Activated T-helper 1 cell treated with anti-CD3 and anti-CD28 coated beads, Interleukin-12 subunit alpha, Interleukin-12 subunit beta, Interleukin-2, Interleukin-4 antibody, amounts not matched to agents 30 ng/mL and 10 ng/mL and 1 ng/mL, durations not matched to agents 14 hours and 24 hours and 36 hours (primary cell): ENCODE measurements around the gene R3HDM2. TPM values are rescaled to one million over a fixed set of nuclear protein-coding genes. Genes with fewer than 3 reads are reported as not detected.
A peak's percentile ranks its signal among the peaks of the same experiment; 100 is the strongest.

Source experiments
- DNase-seq: peaks from one replicate; pipeline ENCODE4 v3.0.0; 2021; ENCODE audit warnings: low spot score
- H3K27ac Mint-ChIP-seq: one replicate; pipeline ENCODE4 v1.8.0; 2021; ENCODE audit warnings: mild to moderate bottlenecking, mixed read lengths
- H3K27me3 Mint-ChIP-seq: one replicate; pipeline ENCODE4 v1.8.0; 2022; ENCODE audit warnings: mild to moderate bottlenecking, moderate library complexity, mixed read lengths; ENCODE audit not compliant: insufficient read depth
- H3K36me3 Mint-ChIP-seq: one replicate; pipeline ENCODE4 v1.8.0; 2021; ENCODE audit warnings: low read depth, mixed read lengths
- H3K4me1 Mint-ChIP-seq: one replicate; pipeline ENCODE4 v1.8.0; 2021; ENCODE audit warnings: low read depth, mixed read lengths
- H3K4me3 Mint-ChIP-seq: one replicate; pipeline ENCODE4 v1.8.0; 2021; ENCODE audit warnings: mild to moderate bottlenecking, moderate library complexity, mixed read lengths
- H3K9me3 Mint-ChIP-seq: one replicate; pipeline ENCODE4 v1.8.0; 2021; ENCODE audit warnings: mixed read lengths
- intact Hi-C: fragments of 100-400 bp; cut with micrococcal nuclease; formaldehyde crosslinking; loops from one replicate; pipeline ENCODE4 v1.15.1; 2024
- total RNA-seq: library from RNA; stranded (reverse); gene quantifications from 2 replicates; pipeline ENCODE4 v1.2.3, GENCODE V29; 2022

R3HDM2 gene
- total RNA-seq, 1 donor from 2014 or later, result 44.6 TPM

DNA sequence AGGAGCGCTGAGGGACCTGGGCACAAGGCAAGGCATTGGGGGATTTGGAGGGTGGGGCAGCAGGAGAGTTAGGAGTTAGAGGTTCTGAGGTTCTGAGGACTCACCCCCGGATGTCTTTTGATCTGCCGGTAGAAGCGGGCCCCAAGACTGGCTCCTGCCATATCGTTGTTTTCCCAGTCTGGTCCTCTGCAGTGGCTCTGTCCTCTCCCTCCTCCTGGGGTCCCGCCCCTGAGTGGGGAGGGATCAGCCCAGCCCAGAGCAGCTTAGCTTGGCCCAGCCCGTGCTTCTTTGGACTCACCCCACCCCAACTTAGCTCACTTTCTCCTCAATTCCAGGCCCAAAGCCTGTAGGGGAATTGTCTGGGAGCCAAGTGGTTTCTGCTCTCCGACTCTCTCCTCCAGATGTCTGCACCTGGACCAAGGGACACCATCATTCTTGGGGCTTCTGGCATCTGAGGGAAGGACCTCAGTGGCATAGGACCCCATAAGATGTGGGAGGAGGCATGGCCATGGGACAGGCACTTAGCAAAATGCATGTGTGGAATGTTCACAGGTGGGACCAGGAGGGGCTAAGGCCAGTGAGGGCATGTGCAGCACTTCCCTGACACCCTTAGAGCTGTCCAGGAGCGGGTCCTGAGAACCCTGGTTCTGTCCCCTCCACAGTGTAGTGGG is 193.8 kb downstream of the R3HDM2 start:
- Mint-ChIP-seq H3K27ac (no peak overlapping the region), H3K4me1 (peaks cover 60% of the 10 kb centered on the region), H3K4me3 (peak overlapping the region; percentile 82), H3K36me3 (peaks cover 28% of the 10 kb centered on the region), H3K27me3 (peaks cover 39% of the 10 kb centered on the region), H3K9me3 (no peaks in the 10 kb centered on the region)
- DNase-seq, result no peak
- intact Hi-C loops, result no loop called here

DNA sequence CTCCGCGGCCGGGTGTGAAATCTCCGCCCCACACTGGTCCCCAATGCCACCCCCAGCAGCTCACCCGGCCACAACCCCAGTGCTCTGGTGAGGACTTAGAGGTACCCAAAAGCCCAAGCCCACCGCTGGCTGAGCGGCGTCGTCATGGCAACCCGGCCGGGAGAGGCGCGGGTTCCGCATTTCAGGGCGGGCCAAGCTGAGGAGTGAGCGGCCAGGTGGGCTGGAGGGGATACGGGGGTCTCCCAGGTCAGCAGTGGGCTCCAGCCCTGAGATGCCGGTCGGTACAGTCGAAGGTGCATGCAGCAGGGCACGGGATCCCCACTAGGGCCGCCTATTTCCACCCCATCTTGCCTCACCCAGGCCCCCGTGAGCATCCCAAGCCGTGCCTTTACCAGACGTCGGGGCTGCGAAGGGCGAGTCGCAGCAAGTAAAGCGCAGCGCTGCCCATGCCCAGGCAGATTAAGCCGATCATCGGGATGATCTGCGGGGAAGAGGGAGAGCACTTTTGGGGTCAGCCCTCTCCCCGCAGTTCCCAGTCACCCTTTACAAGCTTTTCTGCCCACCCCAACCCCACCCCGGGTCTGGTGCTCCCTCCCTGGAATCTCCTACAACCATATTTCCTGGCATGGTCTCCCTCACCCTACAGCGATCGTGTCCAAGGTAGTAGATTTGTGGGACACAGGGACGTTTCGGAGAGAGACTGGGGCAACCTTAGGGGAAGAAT is 194.5 kb downstream of the R3HDM2 start:
- H3K27ac Mint-ChIP-seq, result no peak overlapping the region
- intact Hi-C loops, result no loop called here
- peaks cover 33% of the 10 kb centered on the region for H3K36me3 Mint-ChIP-seq
- no peaks in the 10 kb centered on the region for H3K9me3 Mint-ChIP-seq
- H3K27me3 Mint-ChIP-seq, result peaks cover 32% of the 10 kb centered on the region
- no peak for DNase-seq
- peaks cover 58% of the 10 kb centered on the region for H3K4me1 Mint-ChIP-seq
- no peak overlapping the region for H3K4me3 Mint-ChIP-seq

DNA sequence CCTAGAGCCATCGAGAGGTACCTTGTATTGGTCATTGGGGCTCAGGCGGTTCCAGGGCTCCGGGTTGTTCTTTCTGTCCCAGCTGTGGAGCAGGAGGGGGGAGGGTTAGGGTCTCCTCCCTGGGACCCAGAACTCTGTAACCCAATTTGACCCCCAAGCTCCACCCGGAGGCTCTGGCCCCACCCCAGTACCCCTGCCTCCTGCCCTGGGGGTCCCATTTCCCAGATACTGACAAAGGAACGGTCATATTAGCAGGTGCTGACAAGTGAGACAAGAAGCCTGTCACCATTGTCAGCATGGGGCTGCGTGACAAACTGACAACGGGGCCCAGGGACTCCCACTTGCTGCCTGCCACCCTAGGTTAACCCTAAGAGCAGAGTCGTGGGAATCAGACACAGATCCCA is 195.1 kb downstream of the R3HDM2 start:
- Mint-ChIP-seq H3K9me3 (no peaks in the 10 kb centered on the region), H3K4me3 (no peak overlapping the region), H3K27ac (no peak overlapping the region), H3K36me3 (peaks cover 33% of the 10 kb centered on the region), H3K4me1 (peaks cover 55% of the 10 kb centered on the region), H3K27me3 (peaks cover 26% of the 10 kb centered on the region)
- DNase-seq, result no peak
- intact Hi-C loops, result no loop called here

DNA sequence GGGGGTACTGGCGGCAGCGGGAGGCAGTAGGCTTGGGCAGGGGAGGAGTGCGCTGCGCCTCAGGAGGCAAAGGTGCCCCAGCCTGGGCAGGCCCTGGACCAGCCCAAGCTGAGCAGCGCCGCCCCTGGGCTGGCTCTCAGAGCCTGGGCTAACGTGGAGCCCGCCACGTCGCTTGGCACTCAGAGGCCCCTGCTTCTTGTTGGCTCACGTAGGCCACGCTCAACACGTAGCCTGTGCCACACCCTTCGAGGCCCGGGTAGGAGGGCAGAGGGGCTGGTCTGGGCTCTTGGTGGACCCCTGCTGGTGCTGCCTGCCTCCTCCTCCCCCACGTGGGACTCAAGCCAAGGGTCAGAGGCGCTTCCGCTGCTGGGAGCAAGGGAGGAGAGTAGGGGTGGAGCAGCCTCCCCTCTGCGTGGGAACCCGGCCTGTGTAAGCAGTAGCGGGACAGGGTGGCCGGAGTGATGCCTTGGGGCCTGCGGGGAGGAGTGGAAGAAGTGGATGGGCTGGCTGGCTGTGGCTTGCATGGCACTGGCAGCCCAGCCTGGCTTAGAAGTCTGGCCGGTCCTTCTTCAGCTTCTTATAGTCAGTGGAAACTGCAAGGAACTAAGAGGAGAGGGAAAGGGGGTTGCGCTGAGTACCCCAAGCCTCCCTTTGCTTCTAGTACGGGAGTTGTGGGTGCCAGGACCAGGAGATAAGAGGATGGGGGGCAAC is 195.7 kb downstream of the R3HDM2 start:
- no peak overlapping the region for H3K27ac Mint-ChIP-seq
- H3K4me1 Mint-ChIP-seq, result peaks cover 55% of the 10 kb centered on the region
- H3K36me3 Mint-ChIP-seq, result peaks cover 38% of the 10 kb centered on the region
- H3K4me3 Mint-ChIP-seq, result no peak overlapping the region
- DNase-seq, result no peak
- H3K9me3 Mint-ChIP-seq, result no peaks in the 10 kb centered on the region
- H3K27me3 Mint-ChIP-seq, result peaks cover 21% of the 10 kb centered on the region
- intact Hi-C loops, result no loop called here

DNA sequence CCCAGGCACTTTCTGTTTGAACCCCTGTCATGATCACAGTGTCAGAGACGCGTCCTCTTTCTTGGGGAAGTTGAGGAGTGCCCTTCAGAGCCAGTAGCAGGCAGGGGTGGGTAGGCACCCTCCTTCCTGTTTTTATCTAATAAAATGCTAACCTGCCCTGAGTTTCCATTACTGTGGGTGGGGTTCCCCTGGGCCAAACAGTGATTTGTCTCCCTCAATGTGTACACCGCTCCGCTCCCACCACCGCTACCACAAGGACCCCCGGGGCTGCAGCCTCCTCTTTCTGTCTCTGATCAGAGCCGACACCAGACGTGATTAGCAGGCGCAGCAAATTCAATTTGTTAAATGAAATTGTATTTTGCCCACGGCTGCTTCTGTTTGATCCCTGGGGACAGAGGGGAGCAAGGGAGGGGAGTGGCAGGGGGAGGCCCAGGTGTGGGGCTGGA is 196.2 kb downstream of the R3HDM2 start:
- no peak for DNase-seq
- Mint-ChIP-seq H3K27ac (no peak overlapping the region), H3K4me3 (no peak overlapping the region), H3K27me3 (peaks cover 21% of the 10 kb centered on the region), H3K9me3 (no peaks in the 10 kb centered on the region), H3K36me3 (peaks cover 39% of the 10 kb centered on the region), H3K4me1 (peaks cover 55% of the 10 kb centered on the region)
- intact Hi-C loops, result no loop called here

DNA sequence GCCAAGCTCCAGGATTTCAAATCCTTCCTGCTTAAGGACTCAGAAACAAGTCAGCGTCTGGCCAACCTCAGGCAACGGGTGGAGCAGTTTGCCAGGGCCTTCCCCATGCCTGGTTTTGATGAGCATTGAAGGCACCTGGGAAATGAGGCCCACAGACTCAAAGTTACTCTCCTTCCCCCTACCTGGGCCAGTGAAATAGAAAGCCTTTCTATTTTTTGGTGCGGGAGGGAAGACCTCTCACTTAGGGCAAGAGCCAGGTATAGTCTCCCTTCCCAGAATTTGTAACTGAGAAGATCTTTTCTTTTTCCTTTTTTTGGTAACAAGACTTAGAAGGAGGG is 196.6 kb downstream of the R3HDM2 start:
- H3K36me3 Mint-ChIP-seq, result peaks cover 39% of the 10 kb centered on the region
- H3K9me3 Mint-ChIP-seq, result no peaks in the 10 kb centered on the region
- DNase-seq, result no peak
- H3K27ac Mint-ChIP-seq, result no peak overlapping the region
- intact Hi-C loops, result no loop called here
- H3K27me3 Mint-ChIP-seq, result peaks cover 21% of the 10 kb centered on the region
- no peak overlapping the region for H3K4me3 Mint-ChIP-seq
- H3K4me1 Mint-ChIP-seq, result peaks cover 55% of the 10 kb centered on the region

DNA sequence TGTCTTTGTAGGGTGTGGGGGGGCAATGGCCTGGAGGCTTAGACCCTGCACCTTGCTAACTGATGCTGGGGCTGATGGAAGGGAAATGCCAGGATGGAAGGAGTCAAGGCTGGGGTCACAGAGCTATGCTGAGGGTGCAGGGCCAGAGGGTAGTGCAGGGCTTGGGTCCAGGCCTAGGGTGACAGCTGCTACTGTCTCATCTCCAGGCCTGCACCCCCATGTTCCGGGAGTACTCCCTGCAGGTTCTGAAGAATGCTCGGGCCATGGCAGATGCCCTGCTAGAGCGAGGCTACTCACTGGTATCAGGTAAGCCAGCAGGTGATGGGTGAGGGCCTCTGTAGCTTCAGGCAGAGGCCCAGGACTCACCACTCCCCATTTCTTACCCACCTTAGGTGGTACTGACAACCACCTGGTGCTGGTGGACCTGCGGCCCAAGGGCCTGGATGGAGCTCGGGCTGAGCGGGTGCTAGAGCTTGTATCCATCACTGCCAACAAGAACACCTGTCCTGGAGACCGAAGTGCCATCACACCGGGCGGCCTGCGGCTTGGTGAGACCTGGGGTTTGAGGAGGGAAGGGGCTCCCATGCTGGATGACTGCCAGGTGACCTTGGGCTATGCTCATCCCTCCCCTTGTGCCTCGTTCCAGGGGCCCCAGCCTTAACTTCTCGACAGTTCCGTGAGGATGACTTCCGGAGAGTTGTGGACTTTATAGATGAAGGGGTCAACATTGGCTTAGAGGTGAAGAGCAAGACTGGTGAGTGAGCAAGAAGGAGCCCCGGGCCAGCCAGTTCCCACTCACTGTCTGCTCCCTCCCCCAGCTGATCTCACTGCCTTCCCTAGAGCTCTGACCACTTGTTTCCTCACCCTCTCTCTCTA is 197.2 kb downstream of the R3HDM2 start:
- H3K36me3 Mint-ChIP-seq, result peaks cover 39% of the 10 kb centered on the region
- peaks cover 17% of the 10 kb centered on the region for H3K27me3 Mint-ChIP-seq
- intact Hi-C loops, result no loop called here
- H3K4me1 Mint-ChIP-seq, result peaks cover 56% of the 10 kb centered on the region
- DNase-seq, result no peak
- H3K4me3 Mint-ChIP-seq, result no peak overlapping the region
- no peak overlapping the region for H3K27ac Mint-ChIP-seq
- H3K9me3 Mint-ChIP-seq, result no peaks in the 10 kb centered on the region

DNA sequence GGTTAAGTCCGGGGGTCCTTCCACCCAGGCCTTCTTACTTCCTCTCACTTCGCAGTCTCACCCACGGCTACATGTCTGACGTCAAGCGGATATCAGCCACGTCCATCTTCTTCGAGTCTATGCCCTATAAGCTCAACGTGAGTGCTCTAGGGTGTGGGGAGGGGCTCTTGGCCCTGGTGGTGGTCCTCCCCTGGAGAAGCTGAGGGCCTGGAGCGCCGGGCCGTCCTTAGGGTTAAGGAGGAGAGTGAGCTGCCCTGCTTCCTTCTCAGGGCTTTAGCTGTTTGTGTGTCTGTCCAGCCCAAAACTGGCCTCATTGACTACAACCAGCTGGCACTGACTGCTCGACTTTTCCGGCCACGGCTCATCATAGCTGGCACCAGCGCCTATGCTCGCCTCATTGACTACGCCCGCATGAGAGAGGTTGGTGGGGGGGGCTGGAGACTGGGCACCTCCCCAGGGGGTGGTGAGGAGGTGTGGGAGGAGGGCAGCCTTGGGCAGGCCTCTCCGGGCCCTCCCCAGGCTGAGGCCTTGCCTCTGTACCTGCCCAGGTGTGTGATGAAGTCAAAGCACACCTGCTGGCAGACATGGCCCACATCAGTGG is 198.6 kb downstream of the R3HDM2 start:
- peaks cover 14% of the 10 kb centered on the region for H3K27me3 Mint-ChIP-seq
- H3K9me3 Mint-ChIP-seq, result no peaks in the 10 kb centered on the region
- H3K4me3 Mint-ChIP-seq, result peak overlapping the region; percentile 98
- intact Hi-C loops, result no loop called here
- H3K36me3 Mint-ChIP-seq, result peaks cover 37% of the 10 kb centered on the region
- peaks cover 51% of the 10 kb centered on the region for H3K4me1 Mint-ChIP-seq
- no peak overlapping the region for H3K27ac Mint-ChIP-seq
- no peak for DNase-seq

DNA sequence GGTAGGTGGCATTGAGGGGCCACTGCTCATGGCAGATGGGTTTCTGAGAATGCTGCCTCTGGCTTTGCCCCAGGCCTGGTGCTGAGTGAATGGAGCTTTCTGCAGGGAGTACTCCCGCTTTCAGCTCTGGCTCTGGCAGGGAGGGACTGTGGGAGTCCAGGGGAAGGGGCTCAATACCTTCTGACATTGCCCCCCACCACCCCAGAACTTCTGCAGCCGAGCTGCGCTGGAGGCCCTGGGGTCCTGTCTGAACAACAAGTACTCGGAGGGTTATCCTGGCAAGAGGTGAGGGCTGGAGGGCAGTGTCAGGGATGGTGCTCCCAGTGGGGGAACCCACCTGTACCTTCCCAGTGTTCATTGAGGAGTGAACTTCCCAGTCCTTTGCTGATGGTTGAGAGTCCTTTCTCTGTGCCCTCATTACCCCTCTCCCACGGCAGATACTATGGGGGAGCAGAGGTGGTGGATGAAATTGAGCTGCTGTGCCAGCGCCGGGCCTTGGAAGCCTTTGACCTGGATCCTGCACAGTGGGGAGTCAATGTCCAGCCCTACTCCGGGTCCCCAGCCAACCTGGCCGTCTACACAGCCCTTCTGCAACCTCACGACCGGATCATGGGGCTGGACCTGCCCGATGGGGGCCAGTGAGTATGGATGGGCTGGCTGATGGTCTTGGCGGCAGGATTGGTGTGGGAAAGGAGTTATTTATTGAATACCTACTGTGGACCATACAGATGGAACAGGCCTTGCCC is 199.4 kb downstream of the R3HDM2 start:
- H3K4me1 Mint-ChIP-seq, result peaks cover 53% of the 10 kb centered on the region

DNA sequence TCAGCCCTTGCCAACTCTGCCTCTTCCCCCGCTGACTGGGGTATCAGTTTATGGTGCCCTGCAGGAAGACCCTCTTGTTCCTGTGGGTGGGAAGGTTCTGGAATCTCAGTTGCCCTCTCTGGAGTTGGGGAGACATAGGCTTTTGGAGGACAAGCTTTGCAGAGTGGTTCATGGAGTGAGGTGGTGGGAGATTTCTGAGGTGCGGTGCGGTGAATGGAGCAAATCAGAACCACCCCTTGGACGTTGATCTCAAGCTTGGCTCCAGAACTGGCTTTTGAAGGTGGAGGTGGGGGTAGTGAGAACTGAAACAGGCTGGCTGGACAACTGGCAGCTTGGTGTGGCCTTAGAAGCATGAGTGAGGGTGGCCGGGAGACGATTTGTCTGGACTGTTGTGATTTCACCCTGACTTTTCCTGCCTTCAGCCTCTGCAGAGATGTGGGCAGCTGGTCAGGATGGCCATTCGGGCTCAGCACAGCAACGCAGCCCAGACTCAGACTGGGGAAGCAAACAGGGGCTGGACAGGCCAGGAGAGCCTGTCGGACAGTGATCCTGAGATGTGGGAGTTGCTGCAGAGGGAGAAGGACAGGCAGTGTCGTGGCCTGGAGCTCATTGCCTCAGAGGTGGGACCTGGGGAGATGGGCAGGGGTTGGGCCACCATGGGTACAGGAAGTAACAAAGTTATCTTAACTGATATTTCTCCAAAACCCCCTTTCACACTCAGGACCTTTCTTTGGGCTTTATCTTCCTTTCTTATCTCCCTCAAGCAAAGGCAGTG is 200.3 kb downstream of the R3HDM2 start:
- intact Hi-C loops, result no loop called here
- H3K4me1 Mint-ChIP-seq, result peaks cover 61% of the 10 kb centered on the region
- peaks cover 33% of the 10 kb centered on the region for H3K36me3 Mint-ChIP-seq
- H3K27ac Mint-ChIP-seq, result peak overlapping the region; percentile 96
- H3K4me3 Mint-ChIP-seq, result peak overlapping the region; percentile 98
- DNase-seq, result no peak
- H3K9me3 Mint-ChIP-seq, result no peaks in the 10 kb centered on the region
- peaks cover 15% of the 10 kb centered on the region for H3K27me3 Mint-ChIP-seq

More for the DNA sequence above, 199.4 kb downstream of the R3HDM2 start:
- Mint-ChIP-seq H3K27ac (no peak overlapping the region), H3K36me3 (peaks cover 34% of the 10 kb centered on the region), H3K4me3 (peak overlapping the region; percentile 98), H3K9me3 (no peaks in the 10 kb centered on the region), H3K27me3 (peaks cover 12% of the 10 kb centered on the region)
- DNase-seq, result no peak
- intact Hi-C loops, result no loop called here

DNA sequence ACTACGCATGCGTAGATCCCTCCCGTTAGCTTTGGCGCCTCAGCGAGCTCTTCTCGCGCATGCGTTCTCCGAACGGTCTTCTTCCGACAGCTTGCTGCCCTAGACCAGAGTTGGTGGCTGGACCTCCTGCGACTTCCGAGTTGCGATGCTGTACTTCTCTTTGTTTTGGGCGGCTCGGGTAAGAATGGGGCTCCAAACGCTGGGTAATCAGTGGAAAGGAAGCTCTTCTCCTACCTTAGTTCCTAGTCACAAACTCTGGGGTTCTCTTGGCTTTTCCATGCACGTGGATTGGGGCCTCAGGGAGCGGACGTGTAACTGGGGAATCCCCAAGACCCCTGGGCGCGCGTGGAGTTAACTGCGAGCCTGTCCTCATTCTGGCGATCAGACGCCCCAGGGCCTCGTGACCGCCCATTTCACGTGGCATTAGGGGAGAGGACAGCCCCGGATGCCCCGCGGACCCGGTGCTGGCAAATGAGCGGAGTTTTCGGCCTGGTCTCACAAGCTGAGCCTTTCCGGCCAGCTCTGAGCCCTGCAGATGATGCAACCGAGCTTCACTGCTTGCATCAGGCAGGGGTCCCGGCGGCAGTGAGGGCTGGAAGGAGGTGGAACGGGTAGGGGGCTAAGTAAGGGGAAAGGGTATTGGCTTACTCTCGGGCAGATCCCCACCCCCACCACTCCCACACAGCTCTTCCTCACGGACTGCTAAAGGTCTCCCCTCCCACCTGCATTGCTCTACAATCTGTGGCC is 201.0 kb downstream of the R3HDM2 start, which contains the start of gene SHMT2:
SHMT2 (plus strand) TSS at position 78 of the 747 bp plus-strand sequence; CDS start at position 146, 68 bp downstream.
- H3K9me3 Mint-ChIP-seq, result no peaks in the 10 kb centered on the region
- H3K4me3 Mint-ChIP-seq, result peak within 1 kb of the TSS; percentile 98
- H3K27me3 Mint-ChIP-seq, result peaks cover 20% of the 10 kb centered on the region
- peaks cover 64% of the 10 kb centered on the region for H3K4me1 Mint-ChIP-seq
- intact Hi-C loops, result loop anchor here (1.0 to 5.0 kb wide), 3 partner anchors 9 to 143 kb away; partner anchors contain the start of gene NAB2
- H3K27ac Mint-ChIP-seq, result peak within 1 kb of the TSS; percentile 96
- DNase-seq, result peak; percentile 92
- H3K36me3 Mint-ChIP-seq, result peaks cover 30% of the 10 kb centered on the region
